Measurements from ENCODE around the gene ARHGAP24. TPM values are rescaled to one million over a fixed set of nuclear protein-coding genes. Genes with fewer than 3 reads are reported as not detected.

The ARHGAP24 gene
- total RNA-seq, 1 donor from 2014 or later: 1.5 TPM

DNA sequence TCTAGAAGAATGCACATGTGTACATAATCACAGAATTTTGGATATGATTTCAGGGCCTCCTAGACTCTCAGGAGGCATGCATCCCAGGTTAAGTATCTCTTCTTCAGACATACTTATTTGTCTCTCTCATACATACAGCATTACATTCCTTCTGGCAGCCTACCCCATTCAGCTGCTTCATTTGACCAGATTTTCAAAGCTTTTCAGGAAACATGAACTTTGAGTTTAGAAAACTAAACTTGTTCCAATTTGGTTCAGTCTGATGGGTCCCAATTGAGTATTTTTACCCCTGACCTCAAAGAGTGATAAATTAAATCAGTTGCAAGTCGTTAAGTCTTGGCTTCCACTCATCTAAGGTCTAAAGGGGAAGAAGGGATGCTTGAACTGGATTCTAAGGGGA lies 330.9 kb downstream of the ARHGAP24 start:
- no peak overlapping the region for H3K4me3 Mint-ChIP-seq
- H3K27me3 Mint-ChIP-seq (ENCODE audit: low read depth): no peaks in the 10 kb centered on the region
- H3K9me3 Mint-ChIP-seq: peaks cover 2% of the 10 kb centered on the region
- peaks cover 11% of the 10 kb centered on the region for H3K4me1 Mint-ChIP-seq
- TF ChIP-seq, protein P1, sequence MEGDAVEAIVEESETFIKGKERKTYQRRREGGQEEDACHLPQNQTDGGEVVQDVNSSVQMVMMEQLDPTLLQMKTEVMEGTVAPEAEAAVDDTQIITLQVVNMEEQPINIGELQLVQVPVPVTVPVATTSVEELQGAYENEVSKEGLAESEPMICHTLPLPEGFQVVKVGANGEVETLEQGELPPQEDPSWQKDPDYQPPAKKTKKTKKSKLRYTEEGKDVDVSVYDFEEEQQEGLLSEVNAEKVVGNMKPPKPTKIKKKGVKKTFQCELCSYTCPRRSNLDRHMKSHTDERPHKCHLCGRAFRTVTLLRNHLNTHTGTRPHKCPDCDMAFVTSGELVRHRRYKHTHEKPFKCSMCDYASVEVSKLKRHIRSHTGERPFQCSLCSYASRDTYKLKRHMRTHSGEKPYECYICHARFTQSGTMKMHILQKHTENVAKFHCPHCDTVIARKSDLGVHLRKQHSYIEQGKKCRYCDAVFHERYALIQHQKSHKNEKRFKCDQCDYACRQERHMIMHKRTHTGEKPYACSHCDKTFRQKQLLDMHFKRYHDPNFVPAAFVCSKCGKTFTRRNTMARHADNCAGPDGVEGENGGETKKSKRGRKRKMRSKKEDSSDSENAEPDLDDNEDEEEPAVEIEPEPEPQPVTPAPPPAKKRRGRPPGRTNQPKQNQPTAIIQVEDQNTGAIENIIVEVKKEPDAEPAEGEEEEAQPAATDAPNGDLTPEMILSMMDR (conservative IDR thresholded peaks at IDR 0.05): no peak
- DNase-seq (ENCODE audit: low read depth, low spot score): no peak
- no peaks in the 10 kb centered on the region for H3K36me3 Mint-ChIP-seq (ENCODE audit: low read depth)
- no peak overlapping the region for H3K27ac Mint-ChIP-seq (ENCODE audit: unreplicated experiment)

DNA sequence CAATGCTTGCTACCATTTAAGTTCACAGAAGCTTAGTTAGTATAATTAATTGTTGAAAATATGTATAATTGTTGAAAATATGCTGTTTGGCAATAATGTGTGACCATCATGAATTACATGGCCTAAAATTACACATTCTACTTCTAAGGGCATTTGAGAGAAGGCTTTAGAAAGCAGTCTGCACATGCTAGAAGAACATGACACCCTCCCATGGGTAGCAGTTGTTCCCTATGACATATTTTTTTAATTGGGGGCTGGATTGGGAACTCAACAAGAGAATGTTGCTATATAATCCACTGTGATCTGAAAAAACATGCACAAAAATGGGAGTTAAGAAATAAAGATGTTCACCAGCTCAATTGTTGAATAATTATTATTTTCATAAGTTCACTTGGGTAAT lies 331.4 kb downstream of the ARHGAP24 start:
- H3K4me1 Mint-ChIP-seq: peaks cover 11% of the 10 kb centered on the region
- H3K36me3 Mint-ChIP-seq (ENCODE audit: low read depth): no peaks in the 10 kb centered on the region
- no peak overlapping the region for H3K27ac Mint-ChIP-seq (ENCODE audit: unreplicated experiment)
- no peak for DNase-seq (ENCODE audit: low read depth, low spot score)
- TF ChIP-seq, protein P1 (conservative IDR thresholded peaks at IDR 0.05): no peak
- H3K9me3 Mint-ChIP-seq: peaks cover 2% of the 10 kb centered on the region
- H3K27me3 Mint-ChIP-seq (ENCODE audit: low read depth): no peaks in the 10 kb centered on the region
- no peak overlapping the region for H3K4me3 Mint-ChIP-seq

DNA sequence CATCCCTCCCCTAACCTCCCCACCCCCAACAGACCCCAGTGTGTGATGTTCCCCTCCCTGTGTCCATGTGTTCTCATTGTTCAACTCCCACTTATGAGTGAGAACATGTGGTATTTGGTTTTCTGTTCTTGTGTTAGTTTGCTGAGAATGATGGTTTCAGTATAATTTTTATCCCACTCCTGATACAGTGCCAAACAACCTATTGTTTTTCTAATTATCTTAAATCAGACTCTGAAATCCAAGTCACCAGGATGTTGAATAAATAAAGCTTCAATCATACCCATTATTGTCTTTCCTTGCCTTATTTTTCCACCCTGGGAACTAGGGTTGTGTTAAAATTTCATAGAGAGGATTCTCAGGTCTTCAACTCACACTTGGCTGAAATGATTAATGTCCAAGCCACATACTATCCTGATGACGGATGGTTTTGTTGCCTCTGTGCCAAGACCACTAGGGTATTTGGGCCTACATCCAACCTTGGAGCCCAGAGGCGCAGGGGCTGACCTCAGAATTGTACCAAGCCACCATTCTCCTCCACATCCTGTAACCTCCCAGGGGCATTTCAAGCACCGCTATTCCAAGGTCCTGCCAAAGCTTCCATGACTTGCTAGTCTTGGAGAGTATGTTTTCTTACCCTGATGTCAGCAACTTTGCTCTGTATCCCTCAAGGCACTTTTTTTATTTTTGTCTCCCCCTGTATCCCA lies 332.4 kb downstream of the ARHGAP24 start:
- Mint-ChIP-seq H3K4me3 (no peak overlapping the region), H3K27ac (ENCODE audit: unreplicated experiment) (no peak overlapping the region), H3K9me3 (no peaks in the 10 kb centered on the region), H3K27me3 (ENCODE audit: low read depth) (no peaks in the 10 kb centered on the region), H3K4me1 (peaks cover 12% of the 10 kb centered on the region), H3K36me3 (ENCODE audit: low read depth) (no peaks in the 10 kb centered on the region)
- TF ChIP-seq, protein P1 (conservative IDR thresholded peaks at IDR 0.05): no peak
- no peak for DNase-seq (ENCODE audit: low read depth, low spot score)

DNA sequence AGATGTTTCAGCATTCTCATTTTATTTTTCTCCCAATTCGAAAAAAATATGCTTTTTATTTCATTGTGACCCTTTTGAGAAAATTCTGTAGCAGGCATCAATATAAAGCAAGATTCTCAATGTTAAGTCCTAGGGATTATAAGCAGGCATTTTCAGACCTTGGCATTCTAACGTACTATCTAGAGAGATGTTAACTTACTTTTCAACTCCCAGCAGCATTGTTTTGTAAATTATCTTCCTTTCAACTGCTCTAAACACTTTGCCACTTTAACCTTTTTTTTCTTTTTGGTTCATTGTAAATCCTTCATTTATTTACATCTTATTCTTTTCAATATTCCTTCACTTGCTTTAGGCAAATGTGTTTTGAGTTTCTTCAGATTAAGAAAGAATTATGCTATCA lies 333.2 kb downstream of the ARHGAP24 start:
- H3K36me3 Mint-ChIP-seq (ENCODE audit: low read depth): no peaks in the 10 kb centered on the region
- no peak overlapping the region for H3K27ac Mint-ChIP-seq (ENCODE audit: unreplicated experiment)
- no peaks in the 10 kb centered on the region for H3K9me3 Mint-ChIP-seq
- no peak for DNase-seq (ENCODE audit: low read depth, low spot score)
- H3K4me3 Mint-ChIP-seq: no peak overlapping the region
- TF ChIP-seq, protein P1 (conservative IDR thresholded peaks at IDR 0.05): no peak
- no peaks in the 10 kb centered on the region for H3K27me3 Mint-ChIP-seq (ENCODE audit: low read depth)
- peaks cover 19% of the 10 kb centered on the region for H3K4me1 Mint-ChIP-seq

DNA sequence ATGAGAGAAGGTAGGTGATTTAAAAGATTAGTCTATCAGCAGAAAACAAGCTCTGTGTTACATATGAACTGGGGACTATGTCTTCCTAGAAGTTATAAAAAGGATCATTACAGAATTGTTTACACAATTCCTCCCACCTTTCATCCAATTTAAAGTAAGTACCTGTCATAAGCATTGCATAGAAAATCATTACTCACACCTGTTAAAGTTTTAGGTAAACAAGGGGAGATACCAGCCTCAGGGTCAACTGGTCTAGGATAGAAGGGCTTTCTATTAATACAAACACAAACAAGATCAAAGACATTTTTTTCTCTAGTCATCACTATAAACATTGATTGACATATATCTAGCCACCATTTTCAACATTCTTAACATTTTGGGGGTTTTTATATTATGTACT lies 333.9 kb downstream of the ARHGAP24 start:
- TF ChIP-seq, protein P1 (conservative IDR thresholded peaks at IDR 0.05): no peak
- no peaks in the 10 kb centered on the region for H3K27me3 Mint-ChIP-seq (ENCODE audit: low read depth)
- no peak for DNase-seq (ENCODE audit: low read depth, low spot score)
- H3K4me3 Mint-ChIP-seq: no peak overlapping the region
- no peaks in the 10 kb centered on the region for H3K36me3 Mint-ChIP-seq (ENCODE audit: low read depth)
- H3K4me1 Mint-ChIP-seq: peaks cover 19% of the 10 kb centered on the region
- no peak overlapping the region for H3K27ac Mint-ChIP-seq (ENCODE audit: unreplicated experiment)
- no peaks in the 10 kb centered on the region for H3K9me3 Mint-ChIP-seq

Data from neural crest cell (in vitro differentiated cells).